ENCODE data around the gene ISL2.
A peak's percentile ranks its signal among the peaks of the same experiment; 100 is the strongest.

Gene ISL2

DNA sequence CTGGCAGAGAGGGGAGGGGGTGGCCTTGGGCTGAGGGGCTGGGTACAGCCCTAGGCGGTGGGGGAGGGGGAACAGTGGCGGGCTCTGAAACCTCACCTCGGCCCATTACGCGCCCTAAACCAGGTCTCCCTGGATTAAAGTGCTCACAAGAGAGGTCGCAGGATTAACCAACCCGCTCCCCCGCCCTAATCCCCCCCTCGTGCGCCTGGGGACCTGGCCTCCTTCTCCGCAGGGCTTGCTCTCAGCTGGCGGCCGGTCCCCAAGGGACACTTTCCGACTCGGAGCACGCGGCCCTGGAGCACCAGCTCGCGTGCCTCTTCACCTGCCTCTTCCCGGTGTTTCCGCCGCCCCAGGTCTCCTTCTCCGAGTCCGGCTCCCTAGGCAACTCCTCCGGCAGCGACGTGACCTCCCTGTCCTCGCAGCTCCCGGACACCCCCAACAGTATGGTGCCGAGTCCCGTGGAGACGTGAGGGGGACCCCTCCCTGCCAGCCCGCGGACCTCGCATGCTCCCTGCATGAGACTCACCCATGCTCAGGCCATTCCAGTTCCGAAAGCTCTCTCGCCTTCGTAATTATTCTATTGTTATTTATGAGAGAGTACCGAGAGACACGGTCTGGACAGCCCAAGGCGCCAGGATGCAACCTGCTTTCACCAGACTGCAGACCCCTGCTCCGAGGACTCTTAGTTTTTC is 4.9 kb downstream of the ISL2 start:
- DNase-seq (ENCODE audit: low read depth in 3 of 3), result no peak

DNA sequence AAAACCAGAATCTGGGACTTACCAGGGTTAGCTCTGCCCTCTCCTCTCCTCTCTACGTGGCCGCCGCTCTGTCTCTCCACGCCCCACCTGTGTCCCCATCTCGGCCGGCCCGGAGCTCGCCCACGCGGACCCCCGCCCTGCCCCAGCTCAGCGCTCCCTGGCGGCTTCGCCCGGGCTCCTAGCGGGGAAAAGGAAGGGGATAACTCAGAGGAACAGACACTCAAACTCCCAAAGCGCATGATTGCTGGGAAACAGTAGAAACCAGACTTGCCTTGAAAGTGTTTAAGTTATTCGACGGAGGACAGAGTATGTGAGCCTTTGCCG is 5.4 kb downstream of the ISL2 start:
- DNase-seq (ENCODE audit: low read depth in 3 of 3), result no peak

GRCh38 chr15:76342382-76343201 is 6.0 kb downstream of the ISL2 start:
- DNase-seq (ENCODE audit: low read depth in 3 of 3), result peak in 1 of 3 experiments; percentile 25

DNA sequence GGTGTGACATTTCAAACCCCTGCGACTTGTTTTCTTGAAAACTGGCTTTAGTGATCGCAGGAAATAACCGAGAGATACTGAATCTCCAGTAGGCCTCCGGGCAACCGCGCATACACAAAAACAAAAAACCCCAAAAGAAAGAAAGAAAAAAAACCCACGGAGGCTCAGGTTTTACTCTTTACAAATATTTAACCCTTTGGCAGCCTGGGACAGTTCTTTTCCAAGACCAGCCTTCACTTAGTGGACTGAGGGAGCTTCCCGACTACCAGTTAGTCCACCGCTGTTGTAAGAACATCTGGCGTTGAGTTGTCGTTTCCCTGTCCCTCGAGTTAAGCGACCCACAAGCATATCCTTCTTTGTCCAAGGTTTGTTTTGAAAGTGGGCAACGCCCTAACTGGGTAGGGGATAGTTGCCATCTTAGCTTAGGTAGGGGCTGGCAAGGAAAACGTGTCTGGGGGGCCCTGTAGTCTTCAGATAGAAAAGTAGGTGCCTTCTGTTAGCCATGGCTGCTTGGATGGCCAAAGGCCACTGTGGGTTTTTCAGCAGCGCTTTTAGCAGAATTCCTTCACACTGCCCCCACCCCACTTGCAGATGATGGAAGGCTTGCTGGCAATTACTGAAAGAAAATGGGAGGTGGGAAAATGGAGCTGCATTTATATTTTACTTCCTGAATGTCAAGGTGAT is 6.9 kb downstream of the ISL2 start:
- no peak for DNase-seq (ENCODE audit: low read depth in 3 of 3)

GRCh38 chr15:76344893-76345582 is 8.5 kb downstream of the ISL2 start:
- no peak for DNase-seq (ENCODE audit: low read depth in 3 of 3)

- DNase-seq (ENCODE audit: low read depth in 3 of 3), result no peak
These were observed 9.0 kb downstream of the ISL2 start for GRCh38 chr15:76345583-76345879.

- DNase-seq (ENCODE audit: low read depth in 3 of 3), result no peak
These were observed 9.5 kb downstream of the ISL2 start for GRCh38 chr15:76345880-76346668.

- no peak for DNase-seq (ENCODE audit: low read depth in 3 of 3)
These were observed 10.3 kb downstream of the ISL2 start for GRCh38 chr15:76346669-76347481.

- no peak for DNase-seq (ENCODE audit: low read depth in 3 of 3)
These were observed 11.0 kb downstream of the ISL2 start for GRCh38 chr15:76347482-76348055.

- no peak for DNase-seq (ENCODE audit: low read depth in 3 of 3)
These were observed 12.9 kb downstream of the ISL2 start for GRCh38 chr15:76349301-76350070.

GRCh38 chr15:76353023-76353577 is 16.5 kb downstream of the ISL2 start:
- DNase-seq (ENCODE audit: low read depth in 3 of 3), result no peak

- DNase-seq (ENCODE audit: low read depth in 3 of 3), result no peak
These were observed 17.3 kb downstream of the ISL2 start for GRCh38 chr15:76353903-76354302.

- no peak for DNase-seq (ENCODE audit: low read depth in 3 of 3)
These were observed 18.4 kb downstream of the ISL2 start for GRCh38 chr15:76354823-76355440.

GRCh38 chr15:76358453-76358852 is 21.9 kb downstream of the ISL2 start:
- no peak for DNase-seq (ENCODE audit: low read depth in 3 of 3)

GRCh38 chr15:76359152-76359551 is 22.6 kb downstream of the ISL2 start:
- no peak for DNase-seq (ENCODE audit: low read depth in 3 of 3)

DNA sequence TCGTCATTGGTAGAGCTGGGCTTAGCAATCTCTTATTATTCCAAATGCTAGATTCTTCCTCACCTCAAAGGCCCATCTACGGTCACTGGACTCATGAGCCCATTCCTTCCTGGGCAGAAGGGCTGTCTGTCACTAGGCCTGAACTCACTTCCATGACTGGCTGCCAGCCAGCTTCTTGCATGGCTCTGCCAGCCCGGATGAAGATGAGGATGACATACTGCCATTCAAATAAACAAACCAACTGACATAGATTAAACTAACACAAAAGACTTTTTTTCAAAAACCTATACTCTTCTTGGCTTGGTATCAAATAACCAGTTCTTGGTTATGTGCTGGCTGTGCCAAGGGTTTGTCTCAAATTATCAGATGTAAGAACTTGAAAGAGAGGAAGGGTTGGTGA is 23.8 kb downstream of the ISL2 start:
- no peak for DNase-seq (ENCODE audit: low read depth in 3 of 3)

DNA sequence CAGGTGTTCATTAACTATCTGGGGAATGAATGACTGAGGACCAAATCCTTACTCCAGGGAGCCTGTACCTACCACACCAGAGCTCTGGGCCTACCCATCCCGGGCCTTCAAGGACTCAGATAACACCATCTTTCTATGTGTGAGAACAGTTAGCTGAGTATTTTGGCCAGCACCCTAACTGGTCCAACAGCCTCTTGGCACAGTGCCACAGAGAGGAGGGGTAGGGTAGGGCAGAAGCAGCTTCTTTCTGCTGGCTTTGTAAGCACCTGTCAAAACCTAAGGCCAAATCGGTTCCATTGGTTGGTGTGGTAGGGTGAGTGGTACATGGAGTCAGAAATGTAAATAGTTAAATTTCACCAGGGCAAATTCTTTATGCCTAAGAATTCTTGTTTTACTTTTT is 26.7 kb downstream of the ISL2 start:
- no peak for DNase-seq (ENCODE audit: low read depth in 3 of 3)

DNA sequence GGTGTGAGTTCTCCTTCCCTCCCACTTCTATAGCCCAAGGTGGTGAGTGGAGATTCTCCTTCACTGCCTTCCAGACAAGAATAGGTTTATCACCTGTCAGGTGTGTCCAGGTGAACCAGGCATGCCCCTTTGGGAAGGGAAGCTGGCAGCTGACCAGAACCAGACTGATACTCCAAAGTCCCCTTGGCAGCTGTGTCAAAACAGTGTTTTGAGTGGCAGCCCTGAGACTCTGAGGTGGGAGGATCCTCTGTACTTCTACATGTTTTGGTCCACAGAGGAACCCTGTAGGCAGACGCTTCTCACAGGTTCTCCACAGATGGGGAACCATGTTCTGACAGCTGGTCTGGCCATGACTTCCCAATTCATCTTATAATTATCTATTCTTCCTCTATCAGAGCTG is 30.1 kb downstream of the ISL2 start:
- no peak for DNase-seq (ENCODE audit: low read depth in 3 of 3)

DNA sequence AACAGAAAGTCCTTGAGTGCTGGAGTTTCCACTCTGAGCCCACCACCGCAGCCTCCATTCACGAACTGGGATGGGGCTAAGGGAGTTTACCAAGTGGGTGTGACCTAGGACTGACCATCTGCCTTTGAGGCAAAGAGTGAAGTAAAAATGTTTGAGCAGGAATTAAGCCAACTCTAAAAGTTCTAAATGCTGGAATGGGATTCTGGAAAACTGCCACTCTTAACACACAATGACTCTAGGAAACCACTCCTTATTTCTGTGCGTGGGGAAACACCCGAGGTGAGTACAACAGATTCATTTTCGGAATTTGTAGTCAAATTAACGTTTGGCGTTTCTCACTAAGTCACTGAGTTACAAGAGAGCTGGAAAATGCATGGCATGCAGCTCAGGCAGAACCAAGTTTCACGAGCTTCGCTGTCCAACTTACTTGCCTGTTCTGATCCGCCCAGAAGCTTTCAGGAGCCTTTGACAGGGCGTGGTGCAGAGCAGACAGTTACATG is 31.6 kb downstream of the ISL2 start:
- no peak for DNase-seq (ENCODE audit: low read depth in 3 of 3)
